ENCODE data around the gene PRKAB1.
"Not testable (repeated sequence)": the region's sequence is repeated elsewhere in the genome, so short reads cannot be mapped to it uniquely, and the experiment has no call there.

The PRKAB1 gene

GRCh38 chr12:119705182-119705581 is 37.2 kb downstream of the PRKAB1 start:
- Histone ChIP-seq H3K27me3 (replicated peaks; ENCODE audit: control insufficient read depth, insufficient read depth, low read length, poor library complexity, severe bottlenecking) (no peaks in the 10 kb centered on the region), H3K27ac (ENCODE audit: insufficient read depth, low read length, poor library complexity, severe bottlenecking) (no peak overlapping the region), H3K4me3 (ENCODE audit: insufficient read depth, low read depth, low read length, poor library complexity, severe bottlenecking) (no peak overlapping the region), H3K36me3 (ENCODE audit: control insufficient read depth, insufficient read depth, low read length) (no peaks in the 10 kb centered on the region), H3K9me3 (ENCODE audit: control insufficient read depth, low read length) (no peaks in the 10 kb centered on the region), H3K4me1 (ENCODE audit: control insufficient read depth, insufficient read depth, low read length, poor library complexity, severe bottlenecking) (no peaks in the 10 kb centered on the region)
- no peak for DNase-seq

DNA sequence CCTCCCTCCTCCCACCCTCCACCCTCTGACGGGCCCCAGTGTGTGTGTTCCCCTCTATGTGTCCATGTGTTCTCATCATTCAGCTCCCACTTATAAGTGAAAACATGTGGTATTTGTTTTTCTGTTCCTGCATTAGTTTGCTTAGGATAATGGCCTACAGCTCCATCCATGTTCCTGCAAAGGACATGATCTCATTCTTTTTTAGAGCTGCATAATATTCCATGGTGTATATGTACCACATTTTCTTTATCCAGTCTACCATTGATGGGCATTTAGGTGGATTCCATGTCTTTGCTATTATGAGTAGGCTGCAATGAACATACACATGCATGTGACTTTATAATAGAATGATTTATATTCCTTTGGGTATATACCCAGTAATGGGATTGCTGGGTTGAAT is 38.5 kb downstream of the PRKAB1 start:
- H3K4me3 ChIP-seq (ENCODE audit: insufficient read depth, low read depth, low read length, poor library complexity, severe bottlenecking); H3K27me3 ChIP-seq (replicated peaks; ENCODE audit: control insufficient read depth, insufficient read depth, low read length, poor library complexity, severe bottlenecking); H3K9me3 ChIP-seq (ENCODE audit: control insufficient read depth, low read length); H3K36me3 ChIP-seq (ENCODE audit: control insufficient read depth, insufficient read depth, low read length); H3K4me1 ChIP-seq (ENCODE audit: control insufficient read depth, insufficient read depth, low read length, poor library complexity, severe bottlenecking); DNase-seq; H3K27ac ChIP-seq (ENCODE audit: insufficient read depth, low read length, poor library complexity, severe bottlenecking): not testable (repeated sequence)

DNA sequence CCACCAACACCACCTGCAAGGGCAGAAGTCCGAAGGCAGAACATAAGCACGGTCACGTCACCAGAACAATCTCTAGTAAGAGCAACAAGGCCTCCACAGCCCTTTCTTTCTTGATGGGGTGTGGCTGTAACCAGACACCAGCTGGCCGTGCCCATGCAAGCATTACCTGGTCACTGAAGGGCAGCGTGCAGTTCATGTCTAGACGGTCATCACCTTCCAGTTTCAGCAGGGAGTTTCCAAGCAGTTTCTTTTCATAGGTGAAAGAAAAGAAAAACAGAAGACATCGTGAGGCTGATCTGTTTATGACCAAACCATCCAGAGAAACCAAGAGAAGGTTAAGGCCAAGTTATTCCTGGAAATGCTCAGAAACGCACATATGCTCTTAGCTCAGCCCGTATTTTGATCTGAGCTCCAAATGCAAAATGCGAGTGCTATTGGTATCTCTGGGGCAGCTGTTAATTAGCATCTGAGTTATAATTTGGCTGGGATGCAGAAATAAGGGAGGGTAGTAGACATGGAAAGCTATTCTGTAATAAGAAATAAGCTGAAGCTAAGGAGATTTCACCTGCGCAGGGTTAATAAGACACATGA is 42.5 kb downstream of the PRKAB1 start:
- Histone ChIP-seq H3K27ac (ENCODE audit: insufficient read depth, low read length, poor library complexity, severe bottlenecking) (no peak overlapping the region), H3K9me3 (ENCODE audit: control insufficient read depth, low read length) (no peaks in the 10 kb centered on the region), H3K4me3 (ENCODE audit: insufficient read depth, low read depth, low read length, poor library complexity, severe bottlenecking) (no peak overlapping the region), H3K27me3 (replicated peaks; ENCODE audit: control insufficient read depth, insufficient read depth, low read length, poor library complexity, severe bottlenecking) (no peaks in the 10 kb centered on the region), H3K4me1 (ENCODE audit: control insufficient read depth, insufficient read depth, low read length, poor library complexity, severe bottlenecking) (no peaks in the 10 kb centered on the region), H3K36me3 (ENCODE audit: control insufficient read depth, insufficient read depth, low read length) (no peaks in the 10 kb centered on the region)
- no peak for DNase-seq

DNA sequence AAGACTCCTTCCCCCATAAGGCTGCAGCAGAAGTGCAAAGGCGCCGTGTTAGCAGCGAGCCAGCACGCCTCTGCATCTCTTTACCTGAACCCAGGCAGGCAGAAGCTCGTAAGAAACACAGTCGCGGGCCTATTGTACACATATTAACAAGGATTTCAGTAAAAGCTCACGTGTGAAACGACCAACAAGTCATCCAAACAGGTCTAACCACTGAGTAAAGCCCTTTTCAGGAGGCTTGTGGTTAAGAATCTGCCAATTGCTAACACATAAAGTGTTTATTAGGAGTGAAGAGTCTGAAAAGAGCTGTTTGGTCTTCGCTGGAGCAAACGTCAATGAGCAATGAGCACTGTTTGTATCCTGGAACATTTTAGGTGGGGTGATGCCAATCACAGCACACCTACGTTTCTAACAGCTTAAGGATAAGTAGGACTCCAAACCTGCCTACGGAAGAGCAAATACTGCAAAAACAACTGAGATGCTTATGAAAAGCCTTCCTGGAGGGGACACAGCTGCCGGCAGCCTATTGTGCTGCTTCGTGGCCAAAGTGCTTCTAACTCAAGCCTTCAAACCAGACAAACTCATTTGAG is 43.1 kb downstream of the PRKAB1 start:
- H3K4me1 ChIP-seq (ENCODE audit: control insufficient read depth, insufficient read depth, low read length, poor library complexity, severe bottlenecking): no peaks in the 10 kb centered on the region
- no peaks in the 10 kb centered on the region for H3K36me3 ChIP-seq (ENCODE audit: control insufficient read depth, insufficient read depth, low read length)
- no peak for DNase-seq
- no peak overlapping the region for H3K4me3 ChIP-seq (ENCODE audit: insufficient read depth, low read depth, low read length, poor library complexity, severe bottlenecking)
- no peaks in the 10 kb centered on the region for H3K27me3 ChIP-seq (replicated peaks; ENCODE audit: control insufficient read depth, insufficient read depth, low read length, poor library complexity, severe bottlenecking)
- no peak overlapping the region for H3K27ac ChIP-seq (ENCODE audit: insufficient read depth, low read length, poor library complexity, severe bottlenecking)
- H3K9me3 ChIP-seq (ENCODE audit: control insufficient read depth, low read length): no peaks in the 10 kb centered on the region

DNA sequence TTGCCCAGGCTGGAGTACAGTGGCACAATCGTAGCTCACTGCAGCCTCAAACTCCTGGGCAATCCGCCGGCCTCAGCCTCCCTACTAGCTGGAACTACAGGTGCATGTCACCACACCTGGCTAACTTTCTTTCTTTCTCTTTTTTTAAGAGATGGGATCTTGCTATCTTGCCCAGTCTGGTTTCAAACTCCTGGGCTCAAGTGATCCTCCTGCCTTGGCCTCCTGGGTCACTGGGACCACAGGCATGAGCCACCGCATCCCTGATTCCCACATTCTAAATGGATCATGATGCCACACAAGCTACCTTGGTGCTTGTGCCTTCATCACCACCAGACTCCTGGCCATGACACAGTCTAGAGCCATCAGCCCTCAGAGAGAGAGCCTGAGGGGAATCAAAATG is 43.8 kb downstream of the PRKAB1 start:
- H3K4me3 ChIP-seq (ENCODE audit: insufficient read depth, low read depth, low read length, poor library complexity, severe bottlenecking): no peak overlapping the region
- no peak overlapping the region for H3K27ac ChIP-seq (ENCODE audit: insufficient read depth, low read length, poor library complexity, severe bottlenecking)
- no peaks in the 10 kb centered on the region for H3K4me1 ChIP-seq (ENCODE audit: control insufficient read depth, insufficient read depth, low read length, poor library complexity, severe bottlenecking)
- H3K27me3 ChIP-seq (replicated peaks; ENCODE audit: control insufficient read depth, insufficient read depth, low read length, poor library complexity, severe bottlenecking): no peaks in the 10 kb centered on the region
- H3K9me3 ChIP-seq (ENCODE audit: control insufficient read depth, low read length): no peaks in the 10 kb centered on the region
- DNase-seq: no peak
- no peaks in the 10 kb centered on the region for H3K36me3 ChIP-seq (ENCODE audit: control insufficient read depth, insufficient read depth, low read length)

DNA sequence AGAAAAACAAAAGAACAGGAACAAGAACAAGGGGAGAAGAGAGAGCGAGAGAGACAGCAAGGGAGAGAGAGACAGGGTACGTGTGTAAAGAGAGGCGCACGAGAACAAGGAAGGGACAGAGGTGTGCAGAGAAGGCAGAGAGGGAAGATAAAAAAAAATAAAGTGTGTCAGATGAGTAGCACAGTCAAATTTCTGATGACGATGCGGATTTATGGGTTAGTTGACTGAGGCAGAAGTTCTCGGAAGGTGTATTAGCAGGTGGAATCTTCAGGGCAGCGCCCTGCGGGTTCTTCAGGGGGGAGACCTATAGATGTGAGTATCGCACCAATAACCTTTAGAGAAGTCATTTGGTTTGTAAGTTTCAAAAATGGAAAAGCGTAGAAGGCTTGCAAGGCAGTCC is 44.8 kb downstream of the PRKAB1 start:
- no peaks in the 10 kb centered on the region for H3K9me3 ChIP-seq (ENCODE audit: control insufficient read depth, low read length)
- H3K27me3 ChIP-seq (replicated peaks; ENCODE audit: control insufficient read depth, insufficient read depth, low read length, poor library complexity, severe bottlenecking): no peaks in the 10 kb centered on the region
- H3K4me1 ChIP-seq (ENCODE audit: control insufficient read depth, insufficient read depth, low read length, poor library complexity, severe bottlenecking): no peaks in the 10 kb centered on the region
- H3K4me3 ChIP-seq (ENCODE audit: insufficient read depth, low read depth, low read length, poor library complexity, severe bottlenecking): no peak overlapping the region
- DNase-seq: no peak
- no peak overlapping the region for H3K27ac ChIP-seq (ENCODE audit: insufficient read depth, low read length, poor library complexity, severe bottlenecking)
- H3K36me3 ChIP-seq (ENCODE audit: control insufficient read depth, insufficient read depth, low read length): no peaks in the 10 kb centered on the region

DNA sequence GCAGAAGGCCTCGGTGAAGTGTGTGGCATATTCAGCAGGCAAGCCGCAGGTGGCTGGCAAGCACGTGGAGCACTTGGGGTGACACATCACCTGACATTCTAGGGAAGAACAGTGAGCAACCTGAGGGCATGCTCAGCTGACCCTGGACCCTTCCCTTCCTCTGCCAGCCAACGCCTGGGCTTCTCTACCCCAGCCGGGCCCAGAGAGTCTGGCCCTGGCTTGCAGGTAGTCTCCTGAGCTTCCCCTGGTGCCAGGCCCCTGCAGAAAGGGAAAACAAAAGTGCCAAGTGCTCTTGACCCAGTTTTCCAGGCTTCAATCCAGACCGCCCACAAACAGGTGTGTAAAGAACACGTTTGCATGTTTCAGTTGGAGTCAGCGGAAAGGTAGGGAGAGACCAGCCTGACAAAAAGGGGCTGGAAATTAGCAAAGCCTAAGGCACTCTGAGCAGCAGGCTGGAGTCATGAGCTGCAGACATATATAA is 45.7 kb downstream of the PRKAB1 start:
- no peaks in the 10 kb centered on the region for H3K36me3 ChIP-seq (ENCODE audit: control insufficient read depth, insufficient read depth, low read length)
- H3K4me1 ChIP-seq (ENCODE audit: control insufficient read depth, insufficient read depth, low read length, poor library complexity, severe bottlenecking): no peaks in the 10 kb centered on the region
- no peaks in the 10 kb centered on the region for H3K27me3 ChIP-seq (replicated peaks; ENCODE audit: control insufficient read depth, insufficient read depth, low read length, poor library complexity, severe bottlenecking)
- no peaks in the 10 kb centered on the region for H3K9me3 ChIP-seq (ENCODE audit: control insufficient read depth, low read length)
- no peak for DNase-seq
- H3K4me3 ChIP-seq (ENCODE audit: insufficient read depth, low read depth, low read length, poor library complexity, severe bottlenecking): no peak overlapping the region
- H3K27ac ChIP-seq (ENCODE audit: insufficient read depth, low read length, poor library complexity, severe bottlenecking): no peak overlapping the region

- H3K27ac ChIP-seq (ENCODE audit: insufficient read depth, low read length, poor library complexity, severe bottlenecking): no peak overlapping the region
- H3K36me3 ChIP-seq (ENCODE audit: control insufficient read depth, insufficient read depth, low read length): no peaks in the 10 kb centered on the region
- no peaks in the 10 kb centered on the region for H3K4me1 ChIP-seq (ENCODE audit: control insufficient read depth, insufficient read depth, low read length, poor library complexity, severe bottlenecking)
- H3K4me3 ChIP-seq (ENCODE audit: insufficient read depth, low read depth, low read length, poor library complexity, severe bottlenecking): no peak overlapping the region
- DNase-seq: no peak
- H3K27me3 ChIP-seq (replicated peaks; ENCODE audit: control insufficient read depth, insufficient read depth, low read length, poor library complexity, severe bottlenecking): no peaks in the 10 kb centered on the region
- no peaks in the 10 kb centered on the region for H3K9me3 ChIP-seq (ENCODE audit: control insufficient read depth, low read length)
These were observed 46.8 kb downstream of the PRKAB1 start for GRCh38 chr12:119714614-119715267.

GRCh38 chr12:119715268-119715620 is 47.3 kb downstream of the PRKAB1 start:
- H3K9me3 ChIP-seq (ENCODE audit: control insufficient read depth, low read length): no peaks in the 10 kb centered on the region
- no peaks in the 10 kb centered on the region for H3K27me3 ChIP-seq (replicated peaks; ENCODE audit: control insufficient read depth, insufficient read depth, low read length, poor library complexity, severe bottlenecking)
- no peak overlapping the region for H3K4me3 ChIP-seq (ENCODE audit: insufficient read depth, low read depth, low read length, poor library complexity, severe bottlenecking)
- no peaks in the 10 kb centered on the region for H3K36me3 ChIP-seq (ENCODE audit: control insufficient read depth, insufficient read depth, low read length)
- no peaks in the 10 kb centered on the region for H3K4me1 ChIP-seq (ENCODE audit: control insufficient read depth, insufficient read depth, low read length, poor library complexity, severe bottlenecking)
- no peak for DNase-seq
- H3K27ac ChIP-seq (ENCODE audit: insufficient read depth, low read length, poor library complexity, severe bottlenecking): no peak overlapping the region

DNA sequence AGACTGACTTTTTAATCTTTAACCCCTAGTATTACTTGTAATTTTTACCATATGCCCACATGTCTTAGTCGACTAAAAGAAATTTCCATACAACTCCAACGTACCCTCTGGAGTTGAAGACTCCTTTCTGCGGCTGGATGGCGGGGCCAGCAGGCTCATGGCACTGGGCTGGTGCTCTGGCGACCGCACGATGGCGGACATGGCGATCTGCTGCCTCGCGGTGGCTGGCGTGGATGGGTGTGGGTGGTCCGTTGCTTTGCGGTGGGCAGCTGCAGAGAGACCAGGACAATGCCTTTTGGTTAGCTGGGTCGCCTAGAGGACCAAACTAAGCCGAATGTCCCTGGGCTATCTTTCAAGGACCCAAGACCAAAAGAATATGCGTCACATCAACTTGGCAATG is 50.2 kb downstream of the PRKAB1 start:
- H3K27ac ChIP-seq (ENCODE audit: insufficient read depth, low read length, poor library complexity, severe bottlenecking): no peak overlapping the region
- H3K4me3 ChIP-seq (ENCODE audit: insufficient read depth, low read depth, low read length, poor library complexity, severe bottlenecking): no peak overlapping the region
- DNase-seq: no peak
- H3K27me3 ChIP-seq (replicated peaks; ENCODE audit: control insufficient read depth, insufficient read depth, low read length, poor library complexity, severe bottlenecking): no peaks in the 10 kb centered on the region
- H3K9me3 ChIP-seq (ENCODE audit: control insufficient read depth, low read length): no peaks in the 10 kb centered on the region
- no peaks in the 10 kb centered on the region for H3K36me3 ChIP-seq (ENCODE audit: control insufficient read depth, insufficient read depth, low read length)
- no peaks in the 10 kb centered on the region for H3K4me1 ChIP-seq (ENCODE audit: control insufficient read depth, insufficient read depth, low read length, poor library complexity, severe bottlenecking)

Data from effector memory CD4-positive, alpha-beta T cell (primary cell).